Spleen (tissue), 11 donors: ENCODE measurements around the gene DNAAF9. TPM values are rescaled to one million over a fixed set of nuclear protein-coding genes. Genes with fewer than 3 reads are reported as not detected.

ENCODE experiments used
- DNase-seq: peaks from one replicate; pipeline ENCODE4 v3.0.0-alpha.2; 2020
- H3K27ac ChIP-seq, 8 donors: fragments of 200-600 bp; sonication (generic) in 7 of 8; 1 replicate in 4 of 8; 2 replicates in 4 of 8; pipeline versions ENCODE4 v1.5.0 to v1.8.0; 2016 to 2021; ENCODE audit warnings: inconsistent platforms in 4 of 8, mild to moderate bottlenecking in 4 of 8, moderate library complexity in 1 of 8
- H3K27me3 ChIP-seq, 7 donors: fragments of 200-600 bp; sonication (generic) in 6 of 7; replicated peaks in 1 of 7; 1 replicate in 4 of 7; 2 replicates in 3 of 7; pipeline versions ENCODE4 v1.5.0 to v1.8.0; 2016 to 2021; ENCODE audit warnings: inconsistent platforms in 3 of 7, mild to moderate bottlenecking in 1 of 7
- H3K36me3 ChIP-seq, 6 donors: fragments of 200-600 bp; sonication (generic) in 5 of 6; 1 replicate in 4 of 6; 2 replicates in 2 of 6; pipeline versions ENCODE4 v1.5.0 to v1.8.0; 2016 to 2021; ENCODE audit warnings: inconsistent platforms in 2 of 6
- H3K4me1 ChIP-seq, 6 donors: fragments of 200-600 bp; sonication (generic) in 5 of 6; 1 replicate in 3 of 6; 2 replicates in 3 of 6; pipeline versions ENCODE4 v1.5.0 to v1.8.0; 2016 to 2021; ENCODE audit warnings: inconsistent platforms in 3 of 6
- H3K4me3 ChIP-seq, 8 donors: fragments of 200-600 bp; sonication (generic) in 7 of 8; 1 replicate in 4 of 8; 2 replicates in 4 of 8; pipeline versions ENCODE4 v1.5.0 to v1.8.0; 2016 to 2021; ENCODE audit warnings: inconsistent platforms in 4 of 8, mild to moderate bottlenecking in 4 of 8, moderate library complexity in 2 of 8
- H3K9me3 ChIP-seq, 8 donors: fragments of 200-600 bp; sonication (generic) in 7 of 8; 1 replicate in 4 of 8; 2 replicates in 4 of 8; pipeline versions ENCODE4 v1.5.0 to v1.8.0; 2016 to 2021; ENCODE audit warnings: inconsistent platforms in 4 of 8
- POLR2A ChIP-seq, 3 donors: fragments of 450-650 bp; IDR thresholded peaks; one replicate each; pipeline ENCODE4 v1.5.1; 2017; ENCODE audit warnings: antibody characterized with exemption in 3 of 3, mild to moderate bottlenecking in 1 of 3
- POLR2AphosphoS5 ChIP-seq, 3 donors: sonication (generic); formaldehyde crosslinking; IDR thresholded peaks; one replicate each; pipeline ENCODE4 v1.5.1; 2017; ENCODE audit warnings: antibody characterized with exemption in 3 of 3
- WGBS, 5 donors: extraction: QIAGEN DNeasy Blood & Tissue Kit in 3 of 5; methylation state at CpG; one replicate each; pipeline versions ENCODE4 v1.1.5 to v1.1.7; 2013 to 2018; 5-methylcytosine and 5-hydroxymethylcytosine counted together
- intact Hi-C: fragments of 100-400 bp; cut with DNase I; formaldehyde crosslinking; loops from one replicate; pipeline ENCODE4 v1.15.0; 2023; ENCODE audit warnings: low total_unique reads
- polyA plus RNA-seq, 3 donors: library from polyadenylated mRNA; stranded (reverse); fragments of 200-250 nt; gene quantifications; one replicate each; pipeline ENCODE4 v1.2.1, GENCODE V29; 2013
- total RNA-seq, 7 donors: library from RNA; depleted of rRNA in 3 of 7; stranded (reverse); fragments of >200 nt in 3 of 7; fragmentation: NEBNext Ultra II Directional in 4 of 7; extraction: Animal tissue kit (Norgen Biotek cat#: 25700) in 4 of 7; gene quantifications; one replicate each; pipeline versions ENCODE4 v1.1.0 to v1.2.1, GENCODE V29; 2016 to 2021
- TF ChIP-seq, protein P1 (sequence below), 11 experiments: fragments of 200-600 bp in 7 of 11; fragments of 450-650 bp in 4 of 11; sonication (generic) in 4 of 11; IDR thresholded peaks in 8 of 11; conservative IDR thresholded peaks in 3 of 11; 1 replicate in 7 of 11; 2 replicates in 4 of 11; pipeline versions ENCODE4 v1.4.0 to v1.8.0; 2016 to 2021; ENCODE audit warnings: antibody characterized with exemption in 11 of 11, inconsistent platforms in 4 of 11, mild to moderate bottlenecking in 1 of 11
- donor health status: healthy with polysubstance abuse.
- donor health status: DM: no; HTN: no; CAD: no; lungs with moderate emphysema.
- donor health status: DM: no; HTN: no; CAD: no.
- donor health status: Bipolar disorder and iron deficiency.
- donor health status: healthy.
- donor health status: DM: no; HTN: no; CAD: no.
- donor health status: DM: yes; HTN: yes; CAD: no.

Gene DNAAF9
- total and polyA plus RNA-seq, 10 donors, result 1.8 to 21.4 (median 16.4) TPM

DNA sequence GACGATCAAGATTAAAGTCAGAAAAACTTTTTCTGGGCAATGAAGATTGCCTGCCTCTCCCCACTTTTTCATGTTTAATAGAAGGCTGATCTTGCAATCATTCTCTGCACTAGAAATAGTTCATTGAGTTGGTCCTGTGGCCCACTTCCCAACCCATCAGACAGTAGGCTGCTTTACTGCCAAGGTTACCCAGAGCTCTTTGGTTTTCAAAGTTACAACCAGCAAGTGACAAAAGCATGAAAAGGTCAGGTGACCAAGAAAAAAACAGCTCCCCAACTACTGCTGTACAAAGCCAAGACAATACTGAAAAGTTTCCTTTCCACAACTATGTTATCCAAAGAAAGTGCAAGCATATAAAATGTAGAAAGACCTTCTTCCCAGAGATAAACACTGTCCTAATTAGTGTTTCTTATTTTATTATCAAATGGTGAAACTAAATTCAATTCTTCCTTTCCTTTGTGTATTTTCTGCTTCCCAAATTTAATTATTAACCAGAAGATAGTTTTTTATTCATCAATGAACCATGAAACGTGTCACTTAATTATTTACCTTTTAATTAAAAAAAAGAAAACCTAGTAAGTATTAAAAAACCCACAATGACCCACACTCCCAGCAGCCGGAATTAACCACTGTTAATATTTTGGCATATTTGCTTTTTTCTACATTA is 16.6 kb downstream of the DNAAF9 start:
- Histone ChIP-seq H3K4me1 (peaks cover 0 to 3% (median 0%) of the 10 kb centered on the region in 6 donors), H3K9me3 (peaks cover 0 to 20% (median 9%) of the 10 kb centered on the region in 8 donors), H3K36me3 (no peaks in the 10 kb centered on the region), H3K4me3 (no peak overlapping the region), H3K27ac (no peak overlapping the region), H3K27me3 (no peaks in the 10 kb centered on the region)
- intact Hi-C loops, result no loop called here
- WGBS, 5 donors, result 79 to 90% (median 80%) methylated on average over 3 of the region's 3 CpGs
- DNase-seq, result no peak
- TF ChIP-seq POLR2AphosphoS5 (IDR thresholded peaks at IDR 0.05) (no peak), POLR2A (IDR thresholded peaks at IDR 0.05) (no peak)
- TF ChIP-seq, protein P1, sequence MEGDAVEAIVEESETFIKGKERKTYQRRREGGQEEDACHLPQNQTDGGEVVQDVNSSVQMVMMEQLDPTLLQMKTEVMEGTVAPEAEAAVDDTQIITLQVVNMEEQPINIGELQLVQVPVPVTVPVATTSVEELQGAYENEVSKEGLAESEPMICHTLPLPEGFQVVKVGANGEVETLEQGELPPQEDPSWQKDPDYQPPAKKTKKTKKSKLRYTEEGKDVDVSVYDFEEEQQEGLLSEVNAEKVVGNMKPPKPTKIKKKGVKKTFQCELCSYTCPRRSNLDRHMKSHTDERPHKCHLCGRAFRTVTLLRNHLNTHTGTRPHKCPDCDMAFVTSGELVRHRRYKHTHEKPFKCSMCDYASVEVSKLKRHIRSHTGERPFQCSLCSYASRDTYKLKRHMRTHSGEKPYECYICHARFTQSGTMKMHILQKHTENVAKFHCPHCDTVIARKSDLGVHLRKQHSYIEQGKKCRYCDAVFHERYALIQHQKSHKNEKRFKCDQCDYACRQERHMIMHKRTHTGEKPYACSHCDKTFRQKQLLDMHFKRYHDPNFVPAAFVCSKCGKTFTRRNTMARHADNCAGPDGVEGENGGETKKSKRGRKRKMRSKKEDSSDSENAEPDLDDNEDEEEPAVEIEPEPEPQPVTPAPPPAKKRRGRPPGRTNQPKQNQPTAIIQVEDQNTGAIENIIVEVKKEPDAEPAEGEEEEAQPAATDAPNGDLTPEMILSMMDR (IDR thresholded peaks at IDR 0.05 in 8 of 11, conservative IDR thresholded peaks at IDR 0.05 in 3 of 11), result no peak

DNA sequence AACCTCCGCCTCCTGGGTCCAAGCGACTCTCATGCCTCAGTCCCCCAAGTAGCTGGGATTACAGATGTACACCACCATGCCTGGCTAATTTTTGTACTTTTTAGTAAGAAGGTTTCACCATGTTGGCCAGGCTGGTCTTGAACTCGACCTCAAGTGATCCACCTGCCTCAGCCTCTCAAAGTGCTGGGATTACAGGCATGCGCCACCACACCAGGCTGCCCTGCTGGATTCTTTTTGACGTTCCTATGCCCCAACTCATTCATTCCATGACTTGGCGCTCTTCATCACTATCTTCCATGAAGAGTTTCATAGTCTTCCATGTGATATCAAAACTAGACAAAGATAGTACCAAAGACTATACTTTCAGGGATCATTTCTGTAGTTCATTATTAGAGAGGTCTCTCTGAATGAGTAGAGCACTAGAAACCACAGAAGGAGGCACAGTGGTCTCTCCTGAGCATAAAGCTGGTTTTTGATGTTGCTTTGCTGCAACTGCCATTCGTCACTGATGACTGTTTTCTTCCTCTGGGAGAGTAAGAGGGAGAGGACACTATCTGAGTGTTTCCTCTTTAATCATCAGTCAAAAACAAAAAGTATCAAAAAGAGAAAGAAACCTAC is 23.5 kb downstream of the DNAAF9 start:
- Histone ChIP-seq H3K27me3 (no peaks in the 10 kb centered on the region), H3K4me3 (no peak overlapping the region), H3K27ac (no peak overlapping the region), H3K9me3 (peaks cover 0 to 22% (median 10%) of the 10 kb centered on the region in 8 donors), H3K4me1 (no peaks in the 10 kb centered on the region), H3K36me3 (peaks cover 0 to 30% (median 5%) of the 10 kb centered on the region in 6 donors)
- TF ChIP-seq POLR2AphosphoS5 (IDR thresholded peaks at IDR 0.05) (no peak), POLR2A (IDR thresholded peaks at IDR 0.05) (no peak)
- TF ChIP-seq, protein P1 (IDR thresholded peaks at IDR 0.05 in 8 of 11, conservative IDR thresholded peaks at IDR 0.05 in 3 of 11), result no peak
- intact Hi-C loops, result no loop called here
- 80 to 85% (median 84%) methylated on average over 7 of the region's 7 CpGs for WGBS, 5 donors
- no peak for DNase-seq

DNA sequence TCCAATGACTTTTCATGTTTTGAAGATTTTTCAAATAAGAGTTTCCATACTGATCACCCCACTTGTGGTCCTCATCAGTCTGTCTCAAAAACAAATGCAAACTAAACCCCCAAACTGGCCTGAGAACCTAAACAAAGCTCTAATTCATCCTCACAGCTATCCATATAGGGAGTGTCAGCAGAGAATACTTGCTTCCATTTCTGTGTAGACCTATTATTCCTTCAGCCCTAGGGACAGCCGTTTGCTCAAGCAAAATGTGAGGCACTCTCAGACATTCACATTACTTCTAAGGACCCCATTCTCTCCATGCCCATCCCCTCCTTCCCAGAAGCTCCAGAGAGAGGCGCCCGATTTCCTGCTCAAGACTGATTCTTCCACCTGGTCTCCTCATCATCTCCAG is 24.6 kb downstream of the DNAAF9 start:
- H3K27ac ChIP-seq, result no peak overlapping the region
- WGBS, 5 donors, result 92 to 96% (median 93%) methylated on average over 3 of the region's 3 CpGs
- no peaks in the 10 kb centered on the region for H3K27me3 ChIP-seq
- peaks cover 0 to 9% (median 5%) of the 10 kb centered on the region in 6 donors for H3K4me1 ChIP-seq
- H3K4me3 ChIP-seq, result no peak overlapping the region
- intact Hi-C loops, result no loop called here
- no peak for DNase-seq
- TF ChIP-seq POLR2AphosphoS5 (IDR thresholded peaks at IDR 0.05) (no peak), POLR2A (IDR thresholded peaks at IDR 0.05) (no peak)
- TF ChIP-seq, protein P1 (IDR thresholded peaks at IDR 0.05 in 8 of 11, conservative IDR thresholded peaks at IDR 0.05 in 3 of 11), result no peak
- peaks cover 0 to 41% (median 8%) of the 10 kb centered on the region in 6 donors for H3K36me3 ChIP-seq
- H3K9me3 ChIP-seq, result peaks cover 0 to 14% (median 10%) of the 10 kb centered on the region in 8 donors
